Right lobe of liver (tissue), 4 donors: Measurements from ENCODE around the gene SAMD4A.

Experiments used
- POLR2A ChIP-seq: fragments of 450-650 bp; IDR thresholded peaks from one replicate; pipeline ENCODE4 v1.6.1; 2017; ENCODE audit warnings: antibody characterized with exemption, mild to moderate bottlenecking
- TF ChIP-seq, protein P1 (sequence below), 4 donors: fragments of 200-600 bp in 3 of 4; fragments of 450-650 bp in 1 of 4; IDR thresholded peaks; one replicate each; pipeline versions ENCODE4 v1.5.1 to v1.8.0; 2016 to 2022; ENCODE audit warnings: antibody characterized with exemption in 4 of 4, mild to moderate bottlenecking in 2 of 4
- donor health status: DM: no; HTN: no; CAD: no.
- donor health status: DM: no; HTN: no; CAD: no.
- donor health status: DM: no; HTN: yes; CAD: no.

DNA sequence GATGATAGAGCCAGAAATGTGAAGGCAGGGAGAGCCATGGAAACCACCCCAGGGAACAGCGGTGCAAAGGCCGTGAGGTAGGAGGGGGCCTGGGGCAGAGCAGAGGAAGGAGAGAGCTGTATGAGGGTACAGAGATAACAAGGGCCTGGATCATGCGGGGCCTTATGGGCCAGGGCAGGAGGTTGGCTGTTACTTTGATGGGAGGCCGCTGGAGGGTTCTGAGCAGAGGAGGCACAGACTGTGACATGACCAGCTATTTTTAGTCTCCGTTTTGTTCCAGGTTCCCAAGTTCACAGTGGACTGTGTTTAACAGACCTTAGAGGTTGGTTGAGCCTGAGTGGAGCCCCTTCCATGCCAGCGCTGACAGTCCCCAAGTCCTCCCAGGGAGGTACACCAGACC lies 217.1 kb downstream of the SAMD4A start:
- TF ChIP-seq, protein P1, sequence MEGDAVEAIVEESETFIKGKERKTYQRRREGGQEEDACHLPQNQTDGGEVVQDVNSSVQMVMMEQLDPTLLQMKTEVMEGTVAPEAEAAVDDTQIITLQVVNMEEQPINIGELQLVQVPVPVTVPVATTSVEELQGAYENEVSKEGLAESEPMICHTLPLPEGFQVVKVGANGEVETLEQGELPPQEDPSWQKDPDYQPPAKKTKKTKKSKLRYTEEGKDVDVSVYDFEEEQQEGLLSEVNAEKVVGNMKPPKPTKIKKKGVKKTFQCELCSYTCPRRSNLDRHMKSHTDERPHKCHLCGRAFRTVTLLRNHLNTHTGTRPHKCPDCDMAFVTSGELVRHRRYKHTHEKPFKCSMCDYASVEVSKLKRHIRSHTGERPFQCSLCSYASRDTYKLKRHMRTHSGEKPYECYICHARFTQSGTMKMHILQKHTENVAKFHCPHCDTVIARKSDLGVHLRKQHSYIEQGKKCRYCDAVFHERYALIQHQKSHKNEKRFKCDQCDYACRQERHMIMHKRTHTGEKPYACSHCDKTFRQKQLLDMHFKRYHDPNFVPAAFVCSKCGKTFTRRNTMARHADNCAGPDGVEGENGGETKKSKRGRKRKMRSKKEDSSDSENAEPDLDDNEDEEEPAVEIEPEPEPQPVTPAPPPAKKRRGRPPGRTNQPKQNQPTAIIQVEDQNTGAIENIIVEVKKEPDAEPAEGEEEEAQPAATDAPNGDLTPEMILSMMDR (IDR thresholded peaks at IDR 0.05): no peak
- no peak for TF ChIP-seq POLR2A
